Ascending aorta (tissue), 2 donors: Measurements from ENCODE around the gene HHAT. TPM values are rescaled to one million over a fixed set of nuclear protein-coding genes. Genes with fewer than 3 reads are reported as not detected.

Experiments used
- DNase-seq, 2 donors: peaks; one replicate each; pipeline ENCODE4 v3.0.0-alpha.2; 2019; ENCODE audit warnings: low spot score in 2 of 2
- H3K27ac ChIP-seq, 2 donors: fragments of 200-600 bp; sonication (generic); one replicate each; pipeline ENCODE4 v1.5.1; 2016 to 2017; ENCODE audit warnings: mild to moderate bottlenecking in 1 of 2
- H3K27me3 ChIP-seq: fragments of 200-600 bp; sonication (generic); one replicate; pipeline ENCODE4 v1.5.1; 2017
- H3K36me3 ChIP-seq, 2 donors: fragments of 200-600 bp; sonication (generic); one replicate each; pipeline ENCODE4 v1.5.1; 2016
- H3K4me1 ChIP-seq, 2 donors: fragments of 200-600 bp; sonication (generic); one replicate each; pipeline ENCODE4 v1.5.1; 2016 to 2017; ENCODE audit warnings: mild to moderate bottlenecking in 1 of 2
- H3K4me3 ChIP-seq, 2 donors: fragments of 200-600 bp; sonication (generic); one replicate each; pipeline ENCODE4 v1.5.1; 2016 to 2017; ENCODE audit warnings: mild to moderate bottlenecking in 1 of 2
- H3K9me3 ChIP-seq, 2 donors: fragments of 200-600 bp; sonication (generic); one replicate each; pipeline ENCODE4 v1.5.1; 2016
- CTCF ChIP-seq, 3 experiments: fragments of 200-600 bp in 2 of 3; fragments of 450-650 bp in 1 of 3; sonication (generic) in 2 of 3; IDR thresholded peaks; one replicate each; pipeline ENCODE4 v1.5.1; 2016 to 2019; ENCODE audit warnings: antibody characterized with exemption in 3 of 3, mild to moderate bottlenecking in 1 of 3, moderate library complexity in 1 of 3
- intact Hi-C: fragments of 100-400 bp; cut with DNase I; formaldehyde crosslinking; loops from one replicate; pipeline ENCODE4 v1.15.1; 2023
- total RNA-seq: library from RNA; depleted of rRNA; stranded (reverse); fragments of >200 nt; gene quantifications from one replicate; pipeline ENCODE4 v1.1.0, GENCODE V29; 2016

The HHAT gene
- total RNA-seq, 1 donor from 2014 or later = 1.2 TPM

- no peak overlapping the region for H3K4me3 ChIP-seq
- intact Hi-C loops = no loop called here
- H3K4me1 ChIP-seq = no peaks in the 10 kb centered on the region
- H3K27ac ChIP-seq = no peak overlapping the region
- H3K9me3 ChIP-seq = no peaks in the 10 kb centered on the region
- no peak for DNase-seq
- no peak for TF ChIP-seq CTCF (IDR thresholded peaks at IDR 0.05)
- no peaks in the 10 kb centered on the region for H3K27me3 ChIP-seq
- no peaks in the 10 kb centered on the region for H3K36me3 ChIP-seq
These were observed 117.8 kb downstream of the HHAT start for GRCh38 chr1:210446479-210446878.

GRCh38 chr1:210447456-210448057 is 118.9 kb downstream of the HHAT start:
- no peaks in the 10 kb centered on the region for H3K27me3 ChIP-seq
- intact Hi-C loops = loop anchor here (1.0 kb wide), 1 partner anchor 687 kb away; the partner anchor contains the start of gene KCNH1
- TF ChIP-seq CTCF (IDR thresholded peaks at IDR 0.05) = no peak

GRCh38 chr1:210448297-210448892 is 119.7 kb downstream of the HHAT start:
- peak in 2 of 3 experiments; percentile 30 to 55 for TF ChIP-seq CTCF (IDR thresholded peaks at IDR 0.05)
- Histone ChIP-seq H3K4me3 (no peak overlapping the region), H3K27me3 (no peaks in the 10 kb centered on the region), H3K9me3 (no peaks in the 10 kb centered on the region), H3K36me3 (no peaks in the 10 kb centered on the region), H3K4me1 (no peaks in the 10 kb centered on the region), H3K27ac (no peak overlapping the region)
- intact Hi-C loops = loop anchor here (1.0 kb wide), 1 partner anchor 686 kb away; the partner anchor contains the start of gene KCNH1
- no peak for DNase-seq

More at GRCh38 chr1:210447456-210448057, 118.9 kb downstream of the HHAT start:
- no peak for DNase-seq
- no peak overlapping the region for H3K27ac ChIP-seq
- no peak overlapping the region for H3K4me3 ChIP-seq
- no peaks in the 10 kb centered on the region for H3K4me1 ChIP-seq
- no peaks in the 10 kb centered on the region for H3K36me3 ChIP-seq
- no peaks in the 10 kb centered on the region for H3K9me3 ChIP-seq

GRCh38 chr1:210455840-210456603 is 127.3 kb downstream of the HHAT start:
- H3K36me3 ChIP-seq = no peaks in the 10 kb centered on the region
- no peaks in the 10 kb centered on the region for H3K4me1 ChIP-seq
- no peak overlapping the region for H3K27ac ChIP-seq
- H3K27me3 ChIP-seq = no peaks in the 10 kb centered on the region
- H3K9me3 ChIP-seq = no peaks in the 10 kb centered on the region
- intact Hi-C loops = no loop called here
- H3K4me3 ChIP-seq = no peak overlapping the region
- no peak for TF ChIP-seq CTCF (IDR thresholded peaks at IDR 0.05)
- no peak for DNase-seq

GRCh38 chr1:210456731-210457255 is 128.1 kb downstream of the HHAT start:
- Histone ChIP-seq H3K9me3 (no peaks in the 10 kb centered on the region), H3K36me3 (no peaks in the 10 kb centered on the region), H3K4me3 (no peak overlapping the region), H3K27ac (no peak overlapping the region), H3K27me3 (no peaks in the 10 kb centered on the region), H3K4me1 (no peaks in the 10 kb centered on the region)
- intact Hi-C loops = no loop called here
- no peak for TF ChIP-seq CTCF (IDR thresholded peaks at IDR 0.05)
- no peak for DNase-seq
